ES-I3 (cell line): ENCODE measurements around the gene PSORS1C1.

ENCODE experiments used
- H3K36me3 ChIP-seq: 2 replicates; pipeline ENCODE4 v1.6.1; 2013; ENCODE audit warnings: mild to moderate bottlenecking, low read length, control low read depth, moderate library complexity; ENCODE audit not compliant: insufficient read depth
- H3K4me1 ChIP-seq: 2 replicates; pipeline ENCODE4 v1.6.1; 2013; ENCODE audit warnings: mild to moderate bottlenecking, control low read depth, low read length; ENCODE audit not compliant: insufficient read depth
- H3K9ac ChIP-seq: 2 replicates; pipeline ENCODE4 v1.6.1; 2013; ENCODE audit warnings: low read depth, mild to moderate bottlenecking, low read length, moderate library complexity
- H3K9me3 ChIP-seq: 2 replicates; pipeline ENCODE4 v1.6.1; 2013; ENCODE audit warnings: mild to moderate bottlenecking, low read length, moderate library complexity; ENCODE audit not compliant: control insufficient read depth, insufficient read depth

Gene PSORS1C1

GRCh38 chr6:31112478-31112877 is 2.1 kb upstream of the PSORS1C1 start, which contains the start of gene C6orf15:
Gene C6orf15, minus strand, starts transcription at chr6:31112575. Its CDS starts 20 bp downstream, at chr6:31112555.
- Histone ChIP-seq H3K9me3 (no peaks in the 10 kb centered on the region), H3K9ac (no peak within 1 kb of the TSS), H3K4me1 (peaks cover 32% of the 10 kb centered on the region), H3K36me3 (no peaks in the 10 kb centered on the region)

- H3K36me3 ChIP-seq: no peaks in the 10 kb centered on the region
- H3K9ac ChIP-seq: no peak overlapping the region
- no peaks in the 10 kb centered on the region for H3K9me3 ChIP-seq
- H3K4me1 ChIP-seq: peaks cover 32% of the 10 kb centered on the region
Observed at GRCh38 chr6:31113861-31114540, 599 bp upstream of the PSORS1C1 start.

GRCh38 chr6:31114970-31115849 is 610 bp downstream of the PSORS1C1 start:
- no peaks in the 10 kb centered on the region for H3K9me3 ChIP-seq
- no peak overlapping the region; the same call in 1 of the 2 replicates for H3K9ac ChIP-seq
- no peaks in the 10 kb centered on the region for H3K36me3 ChIP-seq

GRCh38 chr6:31115941-31116560 is 1.5 kb downstream of the PSORS1C1 start:
- Histone ChIP-seq H3K4me1 (peaks cover 20% of the 10 kb centered on the region), H3K9ac (no peak overlapping the region), H3K9me3 (no peaks in the 10 kb centered on the region), H3K36me3 (no peaks in the 10 kb centered on the region)

More at GRCh38 chr6:31114970-31115849, 610 bp downstream of the PSORS1C1 start:
- peaks cover 28% of the 10 kb centered on the region for H3K4me1 ChIP-seq

- no peak overlapping the region for H3K9ac ChIP-seq
- H3K4me1 ChIP-seq: peaks cover 15% of the 10 kb centered on the region; the same call in 1 of the 2 replicates
- no peaks in the 10 kb centered on the region for H3K36me3 ChIP-seq
- no peaks in the 10 kb centered on the region for H3K9me3 ChIP-seq
Observed at GRCh38 chr6:31116661-31117385, 2.2 kb downstream of the PSORS1C1 start.

- Histone ChIP-seq H3K36me3 (no peaks in the 10 kb centered on the region), H3K4me1 (peaks cover 15% of the 10 kb centered on the region; the same call in 1 of the 2 replicates), H3K9me3 (no peaks in the 10 kb centered on the region), H3K9ac (no peak overlapping the region)
Observed at GRCh38 chr6:31118178-31118577, 3.6 kb downstream of the PSORS1C1 start.

- no peak within 1 kb of the TSS for H3K9ac ChIP-seq
- H3K9me3 ChIP-seq: no peaks in the 10 kb centered on the region
- H3K36me3 ChIP-seq: no peaks in the 10 kb centered on the region
- H3K4me1 ChIP-seq: peaks cover 6% of the 10 kb centered on the region; the same call in 1 of the 2 replicates
Observed at GRCh38 chr6:31120151-31120915, 5.7 kb downstream of the PSORS1C1 start, which contains the start of gene CDSN. Gene CDSN, minus strand, starts transcription at chr6:31120446. Its CDS starts 27 bp downstream, at chr6:31120419.

- Histone ChIP-seq H3K9me3 (no peaks in the 10 kb centered on the region), H3K4me1 (peaks cover 5% of the 10 kb centered on the region; the same call in 1 of the 2 replicates), H3K9ac (no peak overlapping the region), H3K36me3 (no peaks in the 10 kb centered on the region)
Observed at GRCh38 chr6:31121131-31121790, 6.7 kb downstream of the PSORS1C1 start.

- no peaks in the 10 kb centered on the region for H3K36me3 ChIP-seq
- H3K9me3 ChIP-seq: no peaks in the 10 kb centered on the region
- H3K9ac ChIP-seq: no peak overlapping the region
- peaks cover 5% of the 10 kb centered on the region; the same call in 1 of the 2 replicates for H3K4me1 ChIP-seq
Observed at GRCh38 chr6:31122791-31123706, 8.4 kb downstream of the PSORS1C1 start.

- peaks cover 5% of the 10 kb centered on the region; the same call in 1 of the 2 replicates for H3K4me1 ChIP-seq
- no peaks in the 10 kb centered on the region for H3K36me3 ChIP-seq
- no peak overlapping the region for H3K9ac ChIP-seq
- no peaks in the 10 kb centered on the region for H3K9me3 ChIP-seq
Observed at GRCh38 chr6:31125162-31125561, 10.6 kb downstream of the PSORS1C1 start.

- Histone ChIP-seq H3K36me3 (no peaks in the 10 kb centered on the region), H3K4me1 (peaks cover 5% of the 10 kb centered on the region; the same call in 1 of the 2 replicates), H3K9ac (no peak overlapping the region), H3K9me3 (no peaks in the 10 kb centered on the region)
Observed at GRCh38 chr6:31125586-31126363, 11.2 kb downstream of the PSORS1C1 start.
